ENCODE results near the gene NFIA. TPM values are rescaled to one million over a fixed set of nuclear protein-coding genes. Genes with fewer than 3 reads are reported as not detected.

Gene NFIA
- total and polyA plus RNA-seq, 12 donors, result 15.6 to 109 (median 66.3) TPM

- intact Hi-C loops (cut with DNase I), result no loop called here
- peaks cover 0 to 7% of the 10 kb centered on the region in 2 donors for H3K4me1 ChIP-seq (replicated peaks in 1 of 2)
- DNase-seq, result no peak
- no peak overlapping the region for H3K27ac ChIP-seq
- no peaks in the 10 kb centered on the region for H3K36me3 ChIP-seq (replicated peaks in 1 of 2)
- no peaks in the 10 kb centered on the region for H3K9me3 ChIP-seq (replicated peaks in 1 of 3)
- H3K27me3 ChIP-seq, result no peaks in the 10 kb centered on the region
- TF ChIP-seq, protein P1, sequence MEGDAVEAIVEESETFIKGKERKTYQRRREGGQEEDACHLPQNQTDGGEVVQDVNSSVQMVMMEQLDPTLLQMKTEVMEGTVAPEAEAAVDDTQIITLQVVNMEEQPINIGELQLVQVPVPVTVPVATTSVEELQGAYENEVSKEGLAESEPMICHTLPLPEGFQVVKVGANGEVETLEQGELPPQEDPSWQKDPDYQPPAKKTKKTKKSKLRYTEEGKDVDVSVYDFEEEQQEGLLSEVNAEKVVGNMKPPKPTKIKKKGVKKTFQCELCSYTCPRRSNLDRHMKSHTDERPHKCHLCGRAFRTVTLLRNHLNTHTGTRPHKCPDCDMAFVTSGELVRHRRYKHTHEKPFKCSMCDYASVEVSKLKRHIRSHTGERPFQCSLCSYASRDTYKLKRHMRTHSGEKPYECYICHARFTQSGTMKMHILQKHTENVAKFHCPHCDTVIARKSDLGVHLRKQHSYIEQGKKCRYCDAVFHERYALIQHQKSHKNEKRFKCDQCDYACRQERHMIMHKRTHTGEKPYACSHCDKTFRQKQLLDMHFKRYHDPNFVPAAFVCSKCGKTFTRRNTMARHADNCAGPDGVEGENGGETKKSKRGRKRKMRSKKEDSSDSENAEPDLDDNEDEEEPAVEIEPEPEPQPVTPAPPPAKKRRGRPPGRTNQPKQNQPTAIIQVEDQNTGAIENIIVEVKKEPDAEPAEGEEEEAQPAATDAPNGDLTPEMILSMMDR (IDR thresholded peaks at IDR 0.05), result no peak
- no peak for TF ChIP-seq POLR2A (IDR thresholded peaks at IDR 0.05)
- H3K4me3 ChIP-seq, result no peak overlapping the region
- 75 to 89% (median 78%) methylated on average over 2 of the region's 2 CpGs for WGBS, 4 donors
These were observed 205.4 kb downstream of the NFIA start for GRCh38 chr1:61287734-61288133.

GRCh38 chr1:61289232-61290098 lies 207.1 kb downstream of the NFIA start:
- Histone ChIP-seq H3K36me3 (replicated peaks in 1 of 2) (no peaks in the 10 kb centered on the region), H3K27ac (no peak overlapping the region), H3K27me3 (no peaks in the 10 kb centered on the region), H3K4me3 (no peak overlapping the region), H3K9me3 (replicated peaks in 1 of 3) (no peaks in the 10 kb centered on the region), H3K4me1 (replicated peaks in 1 of 2) (peaks cover 0 to 3% of the 10 kb centered on the region in 2 donors)
- intact Hi-C loops (cut with DNase I), result no loop called here
- TF ChIP-seq, protein P1 (IDR thresholded peaks at IDR 0.05), result no peak
- no peak for TF ChIP-seq POLR2A (IDR thresholded peaks at IDR 0.05)
- WGBS, 4 donors, result 72 to 86% (median 80%) methylated on average over 4 of the region's 4 CpGs
- no peak for DNase-seq

DNA sequence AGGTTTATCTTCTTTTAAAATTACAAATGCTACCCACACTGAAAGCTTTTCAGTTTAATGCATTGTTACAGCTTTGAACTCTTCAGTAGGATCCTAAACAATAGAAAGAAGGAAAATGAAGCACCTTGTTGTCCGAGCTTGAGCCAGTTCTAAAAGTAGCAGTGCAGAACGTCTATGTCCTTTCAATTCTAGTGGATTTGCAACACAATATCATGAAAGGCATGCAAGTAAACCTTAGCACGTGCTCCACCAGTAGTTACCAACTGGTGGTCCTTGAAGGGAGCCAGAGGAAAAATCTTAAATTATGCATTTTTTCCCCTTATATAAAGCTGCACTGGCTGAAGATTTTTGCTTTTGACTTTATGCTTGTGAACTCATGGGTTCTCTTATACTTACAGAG lies 208.2 kb downstream of the NFIA start:
- H3K27me3 ChIP-seq, result no peaks in the 10 kb centered on the region
- TF ChIP-seq, protein P1 (IDR thresholded peaks at IDR 0.05), result no peak
- TF ChIP-seq POLR2A (IDR thresholded peaks at IDR 0.05), result no peak
- H3K4me1 ChIP-seq (replicated peaks in 1 of 2), result peaks cover 0 to 3% of the 10 kb centered on the region in 2 donors
- H3K4me3 ChIP-seq, result no peak overlapping the region
- no peak for DNase-seq
- H3K27ac ChIP-seq, result no peak overlapping the region
- no peaks in the 10 kb centered on the region for H3K9me3 ChIP-seq (replicated peaks in 1 of 3)
- WGBS, 4 donors, result 73 to 81% (median 79%) methylated on average over 3 of the region's 3 CpGs
- no peaks in the 10 kb centered on the region for H3K36me3 ChIP-seq (replicated peaks in 1 of 2)
- intact Hi-C loops (cut with DNase I), result no loop called here

GRCh38 chr1:61293197-61293596 lies 210.8 kb downstream of the NFIA start:
- H3K36me3 ChIP-seq (replicated peaks in 1 of 2), result no peaks in the 10 kb centered on the region
- H3K27me3 ChIP-seq, result no peaks in the 10 kb centered on the region
- intact Hi-C loops (cut with DNase I), result no loop called here
- no peak for DNase-seq
- TF ChIP-seq POLR2A (IDR thresholded peaks at IDR 0.05), result no peak
- TF ChIP-seq, protein P1 (IDR thresholded peaks at IDR 0.05), result no peak
- no peak overlapping the region for H3K27ac ChIP-seq
- WGBS, 4 donors, result 93 to 97% (median 95%) methylated on average over 2 of the region's 2 CpGs
- no peaks in the 10 kb centered on the region for H3K4me1 ChIP-seq (replicated peaks in 1 of 2)
- H3K4me3 ChIP-seq, result no peak overlapping the region
- no peaks in the 10 kb centered on the region for H3K9me3 ChIP-seq (replicated peaks in 1 of 3)
